Neuronal stem cell (in vitro differentiated cells): ENCODE results near the gene C4A.
"Not testable (repeated sequence)": the region's sequence is repeated elsewhere in the genome, so short reads cannot be mapped to it uniquely, and the experiment has no call there.

Source experiments
- DNase-seq: peaks from one replicate; pipeline ENCODE4 v3.0.0-alpha.2; 2013; ENCODE audit warnings: low spot score
- H2AFZ ChIP-seq: one replicate; pipeline ENCODE4 v1.6.1; 2013; ENCODE audit warnings: mild to moderate bottlenecking, low read length, inconsistent platforms
- H2AK5ac ChIP-seq: 2 replicates; pipeline ENCODE4 v1.6.1; 2013; ENCODE audit warnings: low read depth, mild to moderate bottlenecking, inconsistent platforms, low read length, moderate library complexity, mixed read lengths
- H2BK120ac ChIP-seq: 2 replicates; pipeline ENCODE4 v1.6.1; 2013; ENCODE audit warnings: low read depth, mild to moderate bottlenecking, inconsistent platforms, low read length, moderate library complexity, mixed read lengths
- H2BK12ac ChIP-seq: one replicate; pipeline ENCODE4 v1.6.1; 2013; ENCODE audit warnings: low read length, inconsistent platforms
- H2BK15ac ChIP-seq: 2 replicates; pipeline ENCODE4 v1.6.1; 2013; ENCODE audit warnings: mild to moderate bottlenecking, low read length, inconsistent platforms, mixed read lengths
- H2BK5ac ChIP-seq: one replicate; pipeline ENCODE4 v1.6.1; 2013; ENCODE audit warnings: inconsistent platforms, mild to moderate bottlenecking, low read length, moderate library complexity
- H3K14ac ChIP-seq: one replicate; pipeline ENCODE4 v1.6.1; 2013; ENCODE audit warnings: low read length, inconsistent platforms
- H3K18ac ChIP-seq: 2 replicates; pipeline ENCODE4 v1.6.1; 2013; ENCODE audit warnings: low read length, inconsistent platforms
- H3K23ac ChIP-seq: 2 replicates; pipeline ENCODE4 v1.6.1; 2013; ENCODE audit warnings: low read depth, mild to moderate bottlenecking, mixed read lengths, low read length, inconsistent platforms; ENCODE audit not compliant: poor library complexity
- H3K27ac ChIP-seq: replicated peaks from 3 replicates; pipeline ENCODE4 v1.5.1; 2013; ENCODE audit warnings: low read length, inconsistent platforms
- H3K27me3 ChIP-seq, 3 experiments: 2 replicates each; pipeline ENCODE4 v1.6.1; 2013; ENCODE audit warnings: low read length in 3 of 3, mild to moderate bottlenecking in 2 of 3, inconsistent platforms in 1 of 3, low read depth in 1 of 3, mixed read lengths in 1 of 3, moderate library complexity in 1 of 3; ENCODE audit not compliant: control insufficient read depth in 3 of 3, insufficient read depth in 3 of 3
- H3K36me3 ChIP-seq, 2 donors: replicated peaks in 1 of 2; 2 replicates each; pipeline ENCODE4 v1.6.1; 2013; ENCODE audit warnings: low read length in 2 of 2; ENCODE audit not compliant: control insufficient read depth in 2 of 2, insufficient read depth in 2 of 2
- H3K4ac ChIP-seq: 2 replicates; pipeline ENCODE4 v1.6.1; 2013; ENCODE audit warnings: inconsistent platforms, mild to moderate bottlenecking, low read length, moderate library complexity
- H3K4me1 ChIP-seq, 2 donors: 1 replicate in 1 of 2; 2 replicates in 1 of 2; pipeline ENCODE4 v1.6.1; 2013; ENCODE audit warnings: low read length in 2 of 2, low read depth in 1 of 2; ENCODE audit not compliant: control insufficient read depth in 2 of 2, insufficient read depth in 1 of 2
- H3K4me2 ChIP-seq: one replicate; pipeline ENCODE4 v1.6.1; 2013; ENCODE audit warnings: mild to moderate bottlenecking, low read length, inconsistent platforms; ENCODE audit not compliant: insufficient read depth, poor library complexity, severe bottlenecking
- H3K4me3 ChIP-seq, 2 donors: 2 replicates each; pipeline ENCODE4 v1.5.1; 2013; ENCODE audit warnings: low read length in 2 of 2, mild to moderate bottlenecking in 2 of 2, inconsistent platforms in 1 of 2, moderate library complexity in 1 of 2
- H3K79me1 ChIP-seq: one replicate; pipeline ENCODE4 v1.6.1; 2013; ENCODE audit warnings: low read depth, mild to moderate bottlenecking, inconsistent platforms, low read length, moderate library complexity
- H3K9ac ChIP-seq: one replicate; pipeline ENCODE4 v1.6.1; 2013; ENCODE audit warnings: mild to moderate bottlenecking, low read depth, low read length, inconsistent platforms; ENCODE audit not compliant: poor library complexity
- H3K9me3 ChIP-seq, 2 donors: replicated peaks in 1 of 2; 2 replicates each; pipeline versions ENCODE3 to v1.6.1; 2013; ENCODE audit warnings: low read length in 2 of 2, mild to moderate bottlenecking in 2 of 2, inconsistent platforms in 1 of 2, low read depth in 1 of 2, mixed read lengths in 1 of 2, moderate library complexity in 1 of 2; ENCODE audit not compliant: control insufficient read depth in 2 of 2, insufficient read depth in 1 of 2
- H4K8ac ChIP-seq: one replicate; pipeline ENCODE4 v1.6.1; 2013; ENCODE audit warnings: low read depth, mild to moderate bottlenecking, inconsistent platforms, low read length, moderate library complexity
- H4K91ac ChIP-seq: one replicate; pipeline ENCODE4 v1.6.1; 2013; ENCODE audit warnings: low read length, low read depth, mild to moderate bottlenecking, inconsistent platforms; ENCODE audit not compliant: poor library complexity
- WGBS, 2 donors: extraction: QIAGEN DNeasy Blood & Tissue Kit; methylation state at CpG; one replicate each; pipeline ENCODE4 v1.1.7; 2013; ENCODE audit warnings: missing lambda C conversion rate in 2 of 2, mixed read lengths in 1 of 2; ENCODE audit not compliant: insufficient read length in 2 of 2, insufficient replicate concordance in 1 of 2; ENCODE audit errors: extremely low coverage in 2 of 2; 5-methylcytosine and 5-hydroxymethylcytosine counted together

The C4A gene

DNA sequence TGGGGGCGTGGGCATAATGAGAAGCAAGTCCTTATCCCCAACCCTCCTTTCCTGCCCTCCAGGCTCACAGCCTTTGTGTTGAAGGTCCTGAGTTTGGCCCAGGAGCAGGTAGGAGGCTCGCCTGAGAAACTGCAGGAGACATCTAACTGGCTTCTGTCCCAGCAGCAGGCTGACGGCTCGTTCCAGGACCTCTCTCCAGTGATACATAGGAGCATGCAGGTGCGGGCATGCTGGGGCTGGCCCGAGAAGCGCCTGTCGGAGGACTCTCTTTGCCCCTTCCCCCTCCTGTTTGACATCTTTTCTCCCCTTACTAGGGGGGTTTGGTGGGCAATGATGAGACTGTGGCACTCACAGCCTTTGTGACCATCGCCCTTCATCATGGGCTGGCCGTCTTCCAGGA, 46.8 kb downstream of the C4A start:
- H2AK5ac ChIP-seq, H3K14ac ChIP-seq, H3K23ac ChIP-seq, H2BK5ac ChIP-seq, H2BK15ac ChIP-seq, H2BK120ac ChIP-seq, H3K4ac ChIP-seq, H2AFZ ChIP-seq, H3K9me3 ChIP-seq, H4K91ac ChIP-seq, H3K79me1 ChIP-seq, H3K9ac ChIP-seq, H3K27me3 ChIP-seq, H2BK12ac ChIP-seq, H3K4me1 ChIP-seq, H3K27ac ChIP-seq, DNase-seq, H3K4me3 ChIP-seq, H4K8ac ChIP-seq, H3K36me3 ChIP-seq, H3K4me2 ChIP-seq, H3K18ac ChIP-seq: not testable (repeated sequence)
- no CpG with 5 or more reads among the region's 10 CpGs for WGBS, 2 donors

DNA sequence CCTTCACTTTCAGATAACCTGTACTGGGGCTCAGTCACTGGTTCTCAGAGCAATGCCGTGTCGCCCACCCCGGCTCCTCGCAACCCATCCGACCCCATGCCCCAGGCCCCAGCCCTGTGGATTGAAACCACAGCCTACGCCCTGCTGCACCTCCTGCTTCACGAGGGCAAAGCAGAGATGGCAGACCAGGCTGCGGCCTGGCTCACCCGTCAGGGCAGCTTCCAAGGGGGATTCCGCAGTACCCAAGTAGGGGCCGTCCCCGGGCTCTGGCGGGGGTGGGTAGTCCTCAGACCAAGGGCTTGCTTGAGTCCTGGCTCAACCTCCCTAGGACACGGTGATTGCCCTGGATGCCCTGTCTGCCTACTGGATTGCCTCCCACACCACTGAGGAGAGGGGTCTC, 47.7 kb downstream of the C4A start:
- WGBS, 2 donors, result no CpG with 5 or more reads among the region's 14 CpGs
- H3K18ac ChIP-seq, H3K36me3 ChIP-seq, H3K14ac ChIP-seq, H3K79me1 ChIP-seq, H4K8ac ChIP-seq, H3K27ac ChIP-seq, H2AK5ac ChIP-seq, H2BK12ac ChIP-seq, H2AFZ ChIP-seq, H2BK5ac ChIP-seq, DNase-seq, H2BK15ac ChIP-seq, H3K4me2 ChIP-seq, H3K9ac ChIP-seq, H3K4me3 ChIP-seq, H3K9me3 ChIP-seq, H4K91ac ChIP-seq, H3K23ac ChIP-seq, H3K4me1 ChIP-seq, H3K27me3 ChIP-seq, H3K4ac ChIP-seq, H2BK120ac ChIP-seq: not testable (repeated sequence)

DNA sequence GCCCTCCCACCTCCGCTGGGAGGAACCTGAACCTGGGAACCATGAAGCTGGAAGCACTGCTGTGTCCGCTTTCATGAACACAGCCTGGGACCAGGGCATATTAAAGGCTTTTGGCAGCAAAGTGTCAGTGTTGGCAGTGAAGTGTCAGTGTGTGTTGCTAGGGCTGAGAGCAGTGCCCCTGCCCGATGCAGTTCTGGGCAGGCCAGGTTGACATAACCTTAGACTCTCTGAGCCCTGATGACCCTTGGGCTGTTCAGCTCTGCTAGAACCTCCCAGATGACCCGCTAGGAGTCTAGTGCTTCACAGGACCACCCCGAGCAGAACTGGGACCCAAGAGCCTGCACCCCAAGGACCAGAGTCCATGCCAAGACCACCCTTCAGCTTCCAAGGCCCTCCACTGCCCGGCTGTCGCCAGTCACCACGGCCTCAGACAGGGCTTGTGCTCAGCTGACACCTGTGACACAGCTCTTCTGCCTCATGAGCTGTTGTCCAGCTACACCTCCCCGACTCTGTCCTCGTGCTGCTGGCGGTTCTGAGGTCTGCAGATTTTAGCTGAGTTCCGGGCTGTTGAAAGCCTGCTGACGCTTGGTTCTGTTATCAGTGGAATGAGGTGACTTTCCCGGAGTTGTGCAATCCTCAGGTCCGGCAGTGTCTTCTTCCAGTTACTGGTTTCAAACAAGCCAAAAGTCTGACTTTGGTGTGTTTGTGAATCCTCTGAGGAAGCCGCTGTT, 53.6 kb downstream of the C4A start:
- H2BK5ac ChIP-seq, DNase-seq, H2BK120ac ChIP-seq, H3K27ac ChIP-seq, H3K4me3 ChIP-seq, H3K27me3 ChIP-seq, H2BK15ac ChIP-seq, H3K9ac ChIP-seq, H3K36me3 ChIP-seq, H4K91ac ChIP-seq, H2AFZ ChIP-seq, H3K4me1 ChIP-seq, H3K23ac ChIP-seq, H3K9me3 ChIP-seq, H3K14ac ChIP-seq, H3K4ac ChIP-seq, H3K4me2 ChIP-seq, H2AK5ac ChIP-seq, H2BK12ac ChIP-seq, H3K79me1 ChIP-seq, H3K18ac ChIP-seq, H4K8ac ChIP-seq: not testable (repeated sequence)
- WGBS, 2 donors, result no CpG with 5 or more reads among the region's 16 CpGs

DNA sequence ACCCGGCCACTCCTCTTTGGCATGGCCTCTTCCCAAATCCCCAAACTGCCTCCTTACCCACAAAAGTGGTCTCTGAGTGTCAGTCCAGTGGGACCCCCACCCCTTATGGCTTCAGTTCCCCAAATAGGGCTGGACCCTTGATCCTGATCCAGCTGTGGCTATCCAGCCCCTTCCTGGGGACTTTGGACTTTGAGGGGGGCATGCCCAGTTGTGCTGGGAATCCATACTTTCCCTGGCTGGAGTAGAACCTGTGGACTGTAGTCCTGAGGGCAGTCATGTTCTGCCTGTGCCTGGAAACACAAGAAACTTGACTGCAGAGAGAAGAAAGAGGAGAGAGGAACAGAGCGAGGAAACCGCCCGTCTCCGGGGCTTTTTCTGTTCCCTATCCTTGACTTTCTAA, 55.3 kb downstream of the C4A start:
- not testable (repeated sequence) for H2BK15ac ChIP-seq, DNase-seq

More for the DNA sequence above, 55.3 kb downstream of the C4A start:
- not testable (repeated sequence) for H3K4me2 ChIP-seq, H2BK120ac ChIP-seq, H2BK12ac ChIP-seq, H3K27me3 ChIP-seq, H2AFZ ChIP-seq, H3K18ac ChIP-seq, H3K23ac ChIP-seq, H3K4ac ChIP-seq, H3K79me1 ChIP-seq, H3K4me3 ChIP-seq, H2BK5ac ChIP-seq, H3K9me3 ChIP-seq, H4K91ac ChIP-seq, H2AK5ac ChIP-seq, H3K36me3 ChIP-seq, H3K9ac ChIP-seq, H3K14ac ChIP-seq, H3K27ac ChIP-seq, H3K4me1 ChIP-seq, H4K8ac ChIP-seq
- no CpG with 5 or more reads among the region's 5 CpGs for WGBS, 2 donors
